GM21515 (cell line): ENCODE measurements around the gene REPIN1.

Experiments
- ATAC-seq: cut with Tn5 transposase; IDR thresholded peaks from one replicate; pipeline ENCODE4 v1.9.1; 2021; ENCODE audit not compliant: unreplicated experiment

The REPIN1 gene

DNA sequence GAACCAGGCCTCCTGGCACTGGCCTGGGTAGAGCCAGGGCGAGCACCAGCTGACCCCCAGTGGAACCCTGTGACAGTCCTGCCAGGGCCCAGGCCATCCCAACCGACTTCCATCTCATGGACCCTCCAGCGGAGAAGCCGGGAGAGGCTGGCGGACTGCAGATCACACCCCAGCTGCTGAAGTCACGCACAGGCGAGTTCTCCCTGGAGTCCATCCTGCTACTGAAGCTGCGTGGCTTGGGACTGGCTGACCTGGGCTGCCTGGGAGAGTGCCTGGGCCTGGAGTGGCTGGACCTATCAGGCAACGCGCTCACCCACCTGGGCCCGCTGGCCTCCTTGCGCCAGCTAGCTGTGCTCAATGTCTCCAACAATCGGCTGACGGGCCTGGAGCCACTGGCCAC is 31.9 kb upstream of the REPIN1 start:
- ATAC-seq: no peak

DNA sequence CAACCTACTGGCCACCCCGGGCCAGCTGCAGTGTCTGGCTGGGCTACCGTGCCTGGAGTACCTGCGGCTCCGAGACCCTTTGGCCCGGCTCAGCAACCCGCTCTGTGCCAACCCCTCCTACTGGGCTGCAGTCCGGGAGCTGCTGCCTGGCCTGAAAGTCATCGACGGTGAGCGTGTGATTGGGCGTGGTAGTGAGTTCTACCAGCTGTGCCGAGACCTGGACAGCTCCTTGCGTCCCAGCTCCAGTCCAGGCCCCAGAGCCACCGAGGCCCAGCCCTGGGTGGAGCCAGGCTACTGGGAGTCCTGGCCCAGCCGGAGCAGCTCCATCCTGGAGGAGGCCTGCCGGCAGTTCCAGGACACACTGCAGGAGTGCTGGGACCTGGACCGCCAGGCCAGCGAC is 31.4 kb upstream of the REPIN1 start:
- ATAC-seq: no peak

DNA sequence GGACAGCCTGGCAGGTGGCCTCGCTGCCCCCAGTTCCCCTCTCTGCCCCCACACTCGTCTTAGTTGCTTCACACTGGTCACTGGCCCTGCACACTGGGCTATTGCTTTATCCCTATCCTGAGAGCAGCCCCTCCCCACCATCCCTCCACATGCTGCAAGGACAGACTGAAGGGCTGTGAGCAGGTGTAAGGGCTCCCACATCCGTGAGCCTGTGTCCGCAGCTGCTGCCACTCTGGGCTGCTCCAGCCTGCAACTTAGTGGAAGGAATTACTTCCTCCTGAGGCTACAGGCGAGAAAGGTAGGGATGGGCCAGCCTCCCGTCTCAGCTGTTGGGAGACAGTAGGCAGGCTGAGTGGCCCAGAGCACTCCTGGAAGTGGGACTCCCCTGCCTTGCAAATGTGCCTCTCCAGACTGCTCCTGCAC is 31.0 kb upstream of the REPIN1 start:
- no peak for ATAC-seq

DNA sequence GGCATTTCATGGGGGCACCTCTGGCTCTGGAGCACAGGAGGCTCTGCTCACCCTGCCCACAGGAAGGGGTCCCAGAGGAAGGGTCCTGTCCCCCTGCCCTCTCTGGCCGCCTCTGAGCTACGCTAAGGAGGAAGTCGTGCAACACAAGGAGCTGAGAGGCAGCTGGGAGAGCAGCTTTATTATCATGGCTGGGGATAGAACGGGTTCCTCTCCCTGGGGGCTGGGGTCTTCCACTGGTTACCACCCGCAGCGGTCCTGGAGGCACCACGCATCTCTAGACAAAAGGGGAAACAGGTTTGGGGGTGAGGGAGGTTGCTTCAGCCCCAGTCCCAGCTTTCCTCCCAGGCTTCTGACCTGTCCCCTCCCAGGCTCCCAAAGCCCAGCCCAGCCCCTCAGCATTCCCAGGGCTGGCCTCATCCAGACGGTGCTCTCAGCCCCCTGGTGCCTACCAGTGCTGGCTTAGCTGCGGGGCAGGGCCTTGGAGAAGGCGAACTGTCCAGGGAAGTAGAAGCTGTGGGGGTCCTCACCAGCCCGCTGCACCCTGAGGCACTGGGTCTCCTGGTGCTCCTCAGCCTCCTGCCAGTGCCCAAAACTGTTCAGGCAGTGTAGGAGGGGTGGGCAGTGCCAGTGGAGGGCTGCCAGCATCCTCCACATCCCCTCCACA is 30.3 kb upstream of the REPIN1 start:
- ATAC-seq: no peak

DNA sequence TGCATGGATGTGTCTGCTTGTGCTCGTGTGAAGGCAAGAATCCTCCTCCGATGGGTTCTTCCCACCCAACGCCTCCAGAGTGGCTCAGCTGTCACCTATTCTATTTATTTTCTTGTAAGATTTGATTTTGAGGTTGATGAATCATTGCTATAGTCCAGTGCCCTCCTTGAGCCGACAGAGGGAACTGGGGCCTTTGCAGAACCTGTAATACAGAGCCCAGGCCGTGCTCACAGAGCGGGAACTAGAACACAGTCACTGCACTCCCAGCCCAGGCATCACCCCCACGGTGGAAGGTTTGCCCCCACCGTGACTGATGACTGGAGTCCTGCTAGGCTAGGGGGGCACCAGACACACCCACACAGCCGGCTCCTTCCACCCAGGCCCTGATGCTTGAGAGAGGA is 29.2 kb upstream of the REPIN1 start:
- no peak for ATAC-seq

DNA sequence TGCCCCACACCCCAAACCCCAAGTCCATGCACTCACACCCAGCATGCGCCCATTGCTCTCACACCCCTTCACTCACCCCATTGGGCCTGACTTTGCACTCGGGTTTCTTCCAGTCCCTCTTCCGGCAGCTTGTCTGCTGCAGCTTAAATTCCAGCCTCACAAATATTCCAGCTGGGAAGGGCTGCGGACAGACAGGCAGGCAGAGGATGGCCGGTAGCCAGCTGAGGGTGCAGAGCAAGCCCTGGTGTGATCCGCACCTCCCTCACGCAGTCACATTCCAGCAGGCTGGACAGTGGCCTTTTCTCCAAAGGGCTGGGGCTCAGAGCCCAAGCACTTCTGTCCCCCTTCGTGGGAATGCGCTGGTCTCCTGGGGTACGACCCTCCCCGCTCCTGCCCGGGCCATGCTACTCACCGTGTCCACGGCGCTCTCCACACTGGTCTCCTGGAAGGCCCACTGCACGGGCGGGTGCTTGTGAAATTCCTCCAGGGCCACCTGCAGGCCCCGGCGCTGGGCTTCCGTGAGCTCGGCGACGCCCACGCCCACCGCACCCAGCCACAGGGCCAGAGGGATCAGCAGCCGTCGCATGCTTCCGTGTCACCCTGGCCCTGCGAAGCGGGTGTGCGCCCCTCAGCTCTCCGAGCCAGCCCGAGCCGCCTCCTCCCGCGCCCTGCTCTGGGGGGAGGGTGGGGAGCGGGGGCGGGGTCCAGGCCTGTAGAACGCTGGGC is 28.4 kb upstream of the REPIN1 start:
- no peak for ATAC-seq

DNA sequence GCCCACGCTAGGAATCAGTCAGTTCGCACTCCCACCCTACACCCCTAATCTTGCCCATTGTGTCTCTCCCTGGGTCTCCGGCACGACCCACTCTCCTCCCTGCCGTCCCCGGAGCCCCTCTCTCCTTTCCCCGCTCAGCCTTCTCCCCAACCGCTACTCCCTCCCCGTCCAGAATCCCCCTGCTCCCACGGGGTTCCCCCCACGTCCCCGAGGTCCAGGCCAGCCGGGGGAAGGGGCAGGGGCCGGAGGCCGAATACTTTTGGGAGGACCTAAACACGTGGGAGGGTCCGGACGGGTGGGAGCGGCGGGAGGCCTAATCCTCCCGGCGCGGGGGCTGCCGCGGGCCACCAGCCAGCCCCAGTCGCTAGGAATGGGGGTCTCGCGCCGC is 27.8 kb upstream of the REPIN1 start:
- no peak for ATAC-seq

DNA sequence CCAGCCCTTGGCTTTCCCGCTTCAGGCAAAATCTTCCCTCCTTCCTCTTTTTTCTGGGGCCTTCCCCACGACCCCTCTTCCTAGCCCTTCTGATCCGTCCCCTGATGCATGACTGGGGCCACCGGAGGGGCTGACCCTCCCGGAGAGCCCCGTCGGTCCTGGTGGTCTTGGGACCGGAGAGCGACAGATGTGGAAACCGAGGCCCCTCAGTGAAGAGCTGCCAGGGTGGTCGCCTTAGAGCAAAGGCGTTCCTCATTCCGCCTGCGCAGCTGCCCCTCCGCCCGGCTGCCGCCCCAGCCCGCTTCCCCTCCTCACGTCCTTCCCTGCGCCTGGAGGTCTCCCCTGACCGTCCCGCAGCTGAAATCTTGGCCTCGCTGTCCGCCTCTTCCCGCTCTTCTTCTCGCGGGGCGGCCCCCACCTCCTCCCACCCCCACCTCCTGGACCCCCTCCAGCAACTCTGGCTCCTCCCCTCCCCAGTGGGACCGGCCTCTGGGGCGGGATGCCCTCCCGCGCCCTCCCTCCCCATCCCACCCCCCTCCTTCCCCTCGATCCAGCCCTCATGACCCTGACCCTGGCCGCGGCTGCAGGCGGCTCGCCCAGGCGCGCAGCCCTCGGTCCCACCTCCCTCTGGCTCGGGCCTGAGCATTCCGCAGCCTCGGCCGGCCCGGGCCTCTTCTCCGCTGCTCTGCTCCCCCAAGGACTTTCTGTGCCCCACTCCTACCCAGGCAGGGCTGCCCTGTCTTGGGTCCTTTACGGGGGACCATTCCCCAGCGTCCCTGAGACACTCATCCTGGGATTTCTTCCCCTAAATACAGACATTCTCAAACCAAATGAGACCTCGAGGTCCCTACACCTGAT is 27.1 kb upstream of the REPIN1 start, which contains the start of gene RARRES2:
Gene RARRES2, minus strand, starts transcription at position 367 of the 858 bp plus-strand sequence. CDS start 1,020 bp downstream, outside the sequence.
- ATAC-seq: no peak

DNA sequence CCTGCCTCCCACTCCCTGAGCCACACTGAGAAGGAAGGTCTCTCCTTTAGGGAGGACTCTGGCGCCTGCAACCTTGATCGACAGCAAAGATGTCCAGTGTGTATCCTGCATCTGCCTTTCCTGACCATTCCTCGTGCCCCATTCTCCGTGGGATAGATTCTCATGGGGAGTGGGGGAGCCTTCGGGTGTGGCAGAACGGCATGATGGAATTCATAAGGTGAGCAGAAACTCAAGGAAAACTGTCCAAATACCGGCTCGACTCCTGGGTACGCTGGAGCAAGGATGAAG is 26.6 kb upstream of the REPIN1 start:
- ATAC-seq: no peak

DNA sequence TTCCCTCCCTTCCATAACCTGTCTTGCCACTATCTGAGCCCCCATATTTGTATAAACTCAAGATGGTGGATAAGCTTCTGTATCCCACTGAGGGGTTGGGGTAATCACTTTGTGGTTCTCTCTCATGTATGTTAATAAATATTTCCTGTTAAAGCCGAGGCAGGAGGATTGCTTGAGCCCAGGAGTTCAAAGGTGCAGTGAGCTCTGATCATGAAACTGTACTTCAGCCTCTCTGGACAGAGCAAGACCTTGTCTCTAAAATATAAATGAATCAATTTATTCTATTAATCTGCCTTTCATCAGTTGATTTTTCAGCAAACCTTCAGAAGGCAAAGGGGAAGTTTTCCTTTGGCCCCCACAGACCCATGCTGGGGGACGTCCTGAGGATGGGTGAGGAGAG is 25.4 kb upstream of the REPIN1 start:
- ATAC-seq: no peak

DNA sequence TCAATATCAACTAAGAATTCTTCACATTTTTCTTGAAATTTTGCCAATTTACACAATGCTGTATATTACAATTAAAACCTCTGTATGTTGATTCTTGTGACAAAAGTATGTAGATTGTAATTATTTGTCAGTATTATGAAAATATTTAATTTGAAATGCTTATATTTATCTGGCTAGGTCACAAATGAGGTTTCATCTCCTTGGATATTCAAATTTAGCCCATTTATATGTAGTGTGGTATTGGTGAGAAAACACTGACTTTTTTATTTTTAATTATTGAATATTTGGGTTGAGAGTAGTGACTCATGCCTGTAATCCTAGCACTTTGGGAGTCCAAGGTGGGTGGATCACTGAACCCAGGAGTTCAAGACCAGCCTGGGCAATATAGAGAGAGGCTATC is 24.3 kb upstream of the REPIN1 start:
- no peak for ATAC-seq

DNA sequence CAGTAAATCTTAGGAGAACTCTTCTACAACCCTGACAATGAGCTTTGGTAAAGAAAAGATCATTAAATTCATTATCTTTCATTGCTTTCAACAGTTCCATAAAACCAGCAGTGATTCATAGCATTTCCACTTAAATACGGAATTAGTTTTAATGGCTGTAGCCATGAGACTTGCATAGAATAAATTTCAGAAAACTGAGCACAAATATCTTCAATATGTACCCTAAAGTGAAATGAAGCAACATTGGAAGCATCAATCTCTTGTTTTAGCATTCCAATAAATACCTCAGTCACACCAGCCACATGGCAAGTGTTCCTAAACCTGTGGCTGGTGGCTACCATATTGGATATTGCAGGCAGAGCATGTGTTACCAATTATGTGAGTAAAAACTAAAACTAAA is 23.6 kb upstream of the REPIN1 start:
- ATAC-seq: no peak

DNA sequence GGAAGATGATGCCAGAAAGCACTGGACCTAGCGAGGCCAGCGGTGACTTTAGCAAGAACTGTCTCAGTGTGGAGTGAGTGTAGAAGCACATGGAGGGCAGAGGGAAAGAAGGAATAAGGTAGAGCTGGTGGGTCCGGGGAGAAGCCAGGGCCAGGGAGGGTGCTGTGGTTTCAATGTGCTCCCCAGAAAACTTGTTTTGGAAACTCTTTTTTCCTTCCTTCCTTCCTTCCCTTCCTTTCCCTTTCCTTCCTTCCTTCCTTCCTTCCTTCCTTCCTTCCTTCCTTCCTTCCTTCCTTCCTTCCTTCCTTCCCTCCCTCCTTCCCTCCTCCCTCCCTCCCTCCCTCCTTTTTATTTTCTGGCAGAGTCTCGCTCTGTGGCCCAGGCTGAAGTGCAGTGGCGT is 21.7 kb upstream of the REPIN1 start:
- no peak for ATAC-seq

DNA sequence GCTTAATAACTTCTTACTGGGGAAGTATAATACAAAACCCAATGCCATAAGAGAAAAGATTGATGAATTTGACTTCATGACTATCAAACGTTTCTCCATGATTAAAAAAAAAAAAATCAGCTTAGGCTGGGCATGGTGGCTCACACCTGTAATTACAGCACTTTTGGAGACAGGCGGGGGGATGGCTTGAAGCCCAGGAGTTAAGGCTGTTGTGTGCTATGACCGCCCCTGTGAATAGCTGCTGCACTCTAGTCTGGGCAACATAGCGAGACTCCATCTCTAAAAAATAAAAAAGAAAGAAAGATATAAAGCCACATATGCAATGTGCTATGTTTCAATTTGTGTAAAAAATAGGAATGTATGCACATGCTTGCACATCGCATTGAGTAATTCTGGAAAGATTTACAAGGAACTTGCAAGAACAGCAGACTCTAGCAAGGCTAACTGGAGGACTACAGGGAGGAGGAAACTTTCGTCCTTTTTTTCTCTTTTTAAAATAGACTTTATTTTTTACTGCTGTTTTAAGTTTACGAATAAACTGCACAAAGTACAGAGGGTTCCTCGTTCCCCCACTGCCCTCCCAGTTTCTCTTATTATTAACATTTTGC is 16.9 kb upstream of the REPIN1 start:
- no peak for ATAC-seq

DNA sequence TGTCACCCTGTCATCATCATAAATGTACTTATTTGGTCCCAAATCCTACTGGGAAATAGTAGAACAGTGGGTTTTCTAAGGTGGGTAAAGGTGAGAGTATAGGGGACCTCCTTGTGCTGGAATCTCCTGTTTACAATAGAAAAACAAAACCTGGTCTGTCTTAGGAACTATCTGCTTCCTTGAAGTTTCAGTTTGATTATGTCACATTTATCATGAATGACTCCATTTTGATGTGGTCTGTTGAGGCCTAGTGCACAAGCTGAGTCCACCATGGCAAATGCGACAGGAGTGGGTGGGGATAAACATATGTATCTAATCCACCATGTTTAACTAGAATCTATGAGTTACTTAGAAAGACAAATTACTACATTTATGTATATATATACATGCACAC is 13.0 kb upstream of the REPIN1 start:
- no peak for ATAC-seq

DNA sequence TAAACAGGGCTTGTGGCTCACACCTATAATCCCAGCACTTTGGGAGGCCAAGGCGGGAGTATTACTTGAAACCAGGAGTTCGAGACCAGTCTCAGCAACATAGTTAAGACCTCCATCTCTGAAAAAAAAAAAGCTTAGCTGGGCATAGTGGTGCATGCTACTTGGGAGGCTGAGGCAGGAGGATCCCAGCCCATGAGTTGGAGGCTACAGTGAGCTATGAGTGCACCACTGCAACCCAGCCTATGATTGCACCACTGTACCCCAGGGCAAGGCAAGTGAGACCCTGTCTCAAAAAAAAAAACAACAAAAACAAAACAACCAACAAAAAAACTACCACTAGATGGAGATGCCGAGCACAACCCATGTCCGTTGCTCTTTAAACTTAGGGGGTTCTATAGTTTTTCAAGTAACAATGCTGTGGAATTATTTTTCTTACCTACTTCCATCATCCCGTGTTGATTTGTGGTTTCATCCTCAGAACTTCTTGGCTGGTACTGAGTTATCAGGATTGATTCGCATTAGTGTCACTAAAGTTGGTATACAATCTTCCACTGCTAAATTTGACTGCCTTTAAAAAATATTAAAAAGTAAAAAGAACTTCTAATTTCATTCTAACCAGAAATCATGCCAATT is 12.2 kb upstream of the REPIN1 start:
- ATAC-seq: no peak

DNA sequence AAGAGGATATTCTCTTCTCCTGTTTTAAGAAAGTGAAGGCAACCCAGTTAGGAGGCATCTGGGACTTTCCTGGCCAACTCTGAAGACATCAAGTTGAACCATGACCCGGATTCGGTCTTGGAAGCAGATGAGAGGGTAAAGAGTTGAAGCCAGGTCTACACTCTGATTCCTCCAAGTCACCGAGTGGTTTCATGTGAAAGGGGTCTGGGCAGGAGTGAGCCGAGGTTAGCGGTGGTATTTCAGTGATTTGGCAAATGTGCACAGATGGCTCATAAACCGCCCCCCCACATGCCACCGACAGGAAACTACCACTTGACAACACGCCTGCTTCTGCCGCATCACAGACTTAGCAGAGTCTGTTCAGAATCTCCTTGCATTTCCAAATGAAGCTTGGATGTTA is 11.4 kb upstream of the REPIN1 start:
- peak; percentile 64 for ATAC-seq

DNA sequence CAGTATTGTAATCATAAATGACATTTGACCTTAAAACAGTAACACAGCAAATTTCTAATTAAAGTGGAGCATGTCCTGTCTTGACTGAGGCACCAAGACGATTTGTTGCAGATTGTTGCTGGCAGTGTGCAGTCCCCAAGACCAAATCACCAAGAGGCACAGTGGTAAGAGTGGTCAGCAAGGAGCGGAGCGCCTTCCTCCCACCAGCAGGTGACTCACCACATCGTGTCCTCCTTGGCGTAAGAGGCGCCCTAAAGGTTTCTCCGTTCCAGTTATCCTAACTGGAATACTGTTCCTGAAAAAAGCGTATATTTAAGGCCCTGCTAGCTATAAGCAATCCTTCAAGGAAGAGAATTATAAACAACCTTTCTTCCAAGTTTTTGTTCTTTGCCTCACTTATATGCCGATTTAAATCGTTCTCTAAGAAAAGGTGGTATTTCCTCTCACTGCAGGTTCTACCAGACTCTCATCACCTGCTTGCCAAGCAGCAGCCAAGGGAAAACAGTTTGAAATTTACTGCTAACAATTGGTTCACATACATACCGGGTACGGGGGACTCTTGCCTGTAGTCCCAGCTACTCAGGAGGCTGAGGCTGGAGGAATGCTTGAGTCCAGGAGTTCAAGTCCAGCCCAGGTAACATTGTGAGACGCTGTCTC is 10.7 kb upstream of the REPIN1 start:
- no peak for ATAC-seq

DNA sequence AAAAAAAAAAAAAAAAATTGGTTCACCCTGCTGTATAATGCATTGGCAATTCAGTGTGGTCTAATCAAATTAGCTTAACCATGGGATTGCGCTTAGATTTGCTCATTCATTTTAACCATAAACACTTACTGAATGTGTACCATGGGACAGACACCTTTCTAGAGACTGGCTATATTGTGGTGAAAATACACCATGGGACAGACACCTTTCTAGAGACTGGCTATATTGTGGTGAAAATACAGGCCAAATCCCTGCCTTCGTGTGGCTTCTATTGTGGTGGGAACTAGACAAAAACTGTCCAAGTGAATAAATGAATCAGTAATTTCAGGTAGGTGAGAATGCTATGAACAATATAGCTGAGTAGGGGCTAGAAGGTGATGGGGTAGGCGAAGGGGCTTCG is 10.2 kb upstream of the REPIN1 start:
- no peak for ATAC-seq

DNA sequence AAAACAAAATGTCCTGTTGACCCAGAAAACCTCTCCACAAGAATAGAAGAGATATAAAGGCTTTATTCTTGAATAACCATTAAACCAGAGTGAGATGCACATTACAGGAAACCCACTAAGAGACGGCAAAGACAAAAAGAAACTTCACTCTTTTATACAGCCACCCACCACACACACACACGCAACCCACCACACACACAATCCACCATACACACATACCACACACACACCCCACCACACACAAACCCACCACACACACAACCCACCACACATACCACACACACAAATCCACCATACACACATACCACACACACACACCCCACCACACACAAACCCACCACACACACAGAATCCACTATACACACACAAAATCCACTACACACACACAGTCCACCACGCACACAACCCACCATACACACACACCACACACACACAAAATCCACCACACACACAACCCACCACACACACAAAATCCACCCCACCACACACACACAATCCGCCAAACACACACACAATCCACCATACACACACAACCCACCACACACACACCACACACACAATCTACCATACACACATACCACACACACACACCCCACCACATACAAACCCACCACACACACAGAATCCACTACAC is 9.5 kb upstream of the REPIN1 start:
- no peak for ATAC-seq
